GM20431 (cell line): ENCODE results near the gene TCEAL3.
"Not testable (repeated sequence)": the region's sequence is repeated elsewhere in the genome, so short reads cannot be mapped to it uniquely, and the experiment has no call there.

ENCODE experiments used
- in situ Hi-C: fragments of 300-500 bp; cut with MseI, MboI; formaldehyde crosslinking; loops from one replicate; pipeline ENCODE4 v1.15.0; 2020; ENCODE audit warnings: low sequenced_read_pairs; ENCODE audit not compliant: unreplicated experiment

Gene TCEAL3, protein sequence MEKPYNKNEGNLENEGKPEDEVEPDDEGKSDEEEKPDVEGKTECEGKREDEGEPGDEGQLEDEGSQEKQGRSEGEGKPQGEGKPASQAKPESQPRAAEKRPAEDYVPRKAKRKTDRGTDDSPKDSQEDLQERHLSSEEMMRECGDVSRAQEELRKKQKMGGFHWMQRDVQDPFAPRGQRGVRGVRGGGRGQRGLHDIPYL

DNA sequence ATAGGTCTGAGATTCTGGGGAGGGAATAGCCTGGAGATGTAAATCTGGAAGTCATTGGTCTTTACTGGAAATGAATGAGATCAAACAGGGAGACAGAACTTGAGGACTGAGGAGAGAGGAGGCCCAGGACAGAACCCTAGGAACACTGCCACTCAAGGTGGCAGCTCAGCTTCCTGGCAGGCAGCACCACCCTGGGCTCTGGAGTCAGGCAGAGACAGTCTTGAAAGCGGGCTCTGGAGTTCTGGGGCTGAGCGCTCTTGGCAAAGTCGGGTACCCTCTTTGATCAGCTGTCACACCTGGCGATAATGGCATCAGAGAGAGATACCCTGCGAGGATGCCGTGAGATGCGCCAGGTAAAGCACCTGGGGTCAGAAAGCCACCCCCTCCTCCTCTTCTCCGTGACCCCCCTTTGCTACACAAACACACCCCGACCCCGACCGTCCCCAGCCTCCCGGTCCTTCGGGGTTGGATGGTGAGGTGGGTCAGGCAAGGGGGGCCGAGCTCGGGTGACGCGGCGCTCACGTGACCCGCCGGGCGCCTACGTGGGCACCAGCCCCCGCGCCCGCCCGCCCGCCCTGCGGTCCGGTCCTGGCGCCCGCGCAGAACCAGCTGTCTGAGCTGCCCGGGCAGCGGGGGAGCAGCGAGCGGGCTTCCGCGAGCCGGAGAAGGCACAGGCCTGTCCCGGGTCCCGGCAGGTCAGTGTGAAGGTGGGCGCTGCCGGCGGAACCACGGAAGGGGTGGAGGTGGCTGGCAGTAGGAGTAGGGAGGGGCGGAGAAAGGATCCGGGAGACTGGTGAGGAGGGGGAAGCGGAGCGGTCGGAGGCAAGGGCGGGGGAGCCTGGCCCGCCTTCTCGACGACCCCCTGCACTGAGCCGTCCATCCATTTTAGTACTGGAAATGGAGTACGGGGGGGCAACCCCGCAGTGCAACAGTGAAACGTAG lies at the start of gene TCEAL3:
Gene TCEAL3 (plus strand): TSS at position 600 of the 942 bp plus-strand sequence. CDS start 1,102 bp downstream, outside the sequence.
- in situ Hi-C loops = no loop called here

DNA sequence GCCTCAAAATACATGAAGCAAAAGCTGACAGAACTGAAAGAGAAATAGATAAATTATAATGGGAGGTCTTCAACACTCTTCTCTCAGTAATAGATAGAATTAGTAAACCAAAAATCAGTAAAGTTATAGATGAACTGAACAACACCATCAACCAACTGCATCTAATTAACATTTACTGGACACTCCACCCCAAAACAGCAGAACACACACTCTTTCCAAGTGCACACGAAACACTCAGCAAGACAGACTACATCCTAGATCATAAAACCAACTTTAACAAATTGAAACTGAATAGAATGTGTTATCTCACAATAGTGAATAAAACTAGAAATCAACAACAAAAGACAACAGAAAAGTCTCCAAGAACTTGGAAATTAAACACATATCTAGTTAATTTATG lies 47.5 kb upstream of the TCEAL3 start:
- in situ Hi-C loops = no loop called here

DNA sequence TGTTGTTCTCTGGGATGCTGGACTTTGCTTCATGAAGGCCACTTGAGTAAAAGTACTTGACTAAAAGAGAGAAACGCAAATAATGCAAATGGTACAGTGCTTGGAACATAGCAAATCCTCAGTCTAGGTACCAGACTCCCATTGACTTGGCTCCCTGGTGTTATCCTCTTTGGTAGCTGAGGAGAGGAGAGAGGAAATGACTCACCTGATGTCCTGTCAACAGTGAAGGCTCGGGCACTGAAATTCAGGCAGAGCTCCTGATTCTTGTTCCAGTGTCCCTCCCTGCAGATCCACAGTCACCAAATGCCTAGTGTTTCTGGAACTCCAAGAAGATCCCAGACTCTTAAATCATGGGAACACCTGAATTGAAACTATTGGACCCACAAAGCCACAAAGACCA lies 45.0 kb upstream of the TCEAL3 start:
- in situ Hi-C loops = no loop called here

DNA sequence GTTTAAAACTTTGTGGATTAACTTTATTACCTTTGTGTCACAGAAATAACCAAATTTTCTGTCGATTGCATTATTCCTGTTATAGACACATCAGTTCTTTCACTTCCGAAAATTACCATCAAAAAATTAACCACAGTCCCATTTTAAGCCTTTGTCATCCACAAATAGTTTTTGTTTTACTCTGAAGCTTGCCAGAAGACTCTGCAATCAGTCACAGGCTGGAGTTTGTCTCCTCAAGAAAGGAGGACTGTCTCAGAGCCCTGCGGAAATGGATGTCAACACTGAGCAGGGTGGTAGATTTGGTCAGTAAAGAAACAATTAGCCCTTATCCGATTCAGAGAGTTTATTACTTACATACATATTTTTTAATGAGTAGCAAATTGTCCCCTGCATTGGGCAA lies 42.6 kb upstream of the TCEAL3 start:
- in situ Hi-C loops = no loop called here

DNA sequence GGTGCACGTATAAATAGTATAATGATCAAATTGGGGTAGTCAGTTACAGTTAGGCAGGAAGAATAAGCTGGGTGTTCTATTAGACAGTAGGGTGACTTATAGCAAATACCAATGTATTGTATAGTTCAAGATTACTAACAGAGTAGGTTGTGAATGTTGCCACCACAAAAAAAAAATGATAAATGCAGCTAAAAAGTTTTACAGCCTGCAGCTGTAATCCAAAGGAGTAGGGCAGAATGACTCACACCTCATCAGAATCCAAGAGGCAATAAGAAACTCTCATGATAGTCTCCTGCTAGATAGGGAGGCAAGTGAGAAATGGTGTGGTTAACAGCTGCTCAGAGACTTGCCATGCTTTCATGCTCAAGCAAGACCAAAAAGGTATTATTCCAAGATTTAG lies 42.0 kb upstream of the TCEAL3 start:
- in situ Hi-C loops = no loop called here

DNA sequence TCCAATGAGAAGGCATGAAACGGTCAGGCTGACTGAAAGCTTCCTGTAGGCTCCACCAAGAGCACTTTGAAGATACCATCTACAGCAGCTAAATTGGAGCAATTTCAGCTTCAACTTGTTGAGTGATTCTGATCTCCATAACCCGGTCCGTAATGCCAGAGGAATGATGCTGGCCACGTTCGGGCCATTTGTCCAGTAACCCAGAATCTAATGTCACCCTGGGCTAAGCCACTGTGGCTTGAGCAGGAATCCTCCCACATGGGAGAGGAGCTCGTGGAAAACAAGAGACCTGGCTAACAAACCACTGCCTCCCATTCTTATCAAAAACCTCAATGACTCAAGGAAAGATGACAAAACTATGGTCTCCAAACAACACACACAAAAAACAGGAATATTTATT lies 36.6 kb upstream of the TCEAL3 start:
- in situ Hi-C loops = no loop called here

DNA sequence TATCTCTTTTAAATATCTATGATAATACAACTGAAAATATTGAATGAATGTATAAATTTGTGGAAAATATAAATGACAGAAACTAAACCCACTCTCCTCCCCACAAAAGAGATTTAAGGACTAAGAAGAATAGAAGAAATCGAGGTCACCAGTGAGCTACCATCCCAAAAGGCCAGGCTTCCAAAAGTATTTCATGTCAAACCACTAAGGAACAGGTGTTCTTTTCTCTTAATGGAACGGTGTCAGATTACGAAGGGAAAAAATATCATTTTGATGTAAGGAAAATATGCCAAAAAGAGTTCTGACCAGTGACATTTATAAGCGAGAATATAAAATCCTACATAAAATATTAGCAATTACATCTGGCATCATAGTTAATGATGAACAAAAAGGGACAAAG lies 36.0 kb upstream of the TCEAL3 start:
- in situ Hi-C loops = no loop called here

DNA sequence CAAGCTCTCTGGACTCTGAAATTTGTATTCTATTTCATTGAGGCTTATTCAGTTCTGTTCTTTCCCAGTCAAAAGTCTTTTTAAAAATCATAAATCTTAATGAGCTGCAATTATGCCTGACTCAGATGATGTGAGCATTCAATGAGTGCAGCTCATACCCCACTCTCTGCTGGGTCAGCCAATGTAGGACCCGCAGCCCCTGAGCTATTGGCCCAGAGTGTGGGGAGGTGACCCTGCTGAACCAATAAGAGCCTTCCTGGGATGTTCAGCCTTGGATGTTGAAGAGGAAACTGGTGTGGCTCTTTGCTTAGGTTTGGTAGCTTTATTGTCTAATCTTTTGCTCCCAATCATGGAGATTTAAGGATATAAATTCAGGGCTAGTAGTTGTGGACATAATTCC lies 34.6 kb upstream of the TCEAL3 start:
- in situ Hi-C loops = no loop called here

DNA sequence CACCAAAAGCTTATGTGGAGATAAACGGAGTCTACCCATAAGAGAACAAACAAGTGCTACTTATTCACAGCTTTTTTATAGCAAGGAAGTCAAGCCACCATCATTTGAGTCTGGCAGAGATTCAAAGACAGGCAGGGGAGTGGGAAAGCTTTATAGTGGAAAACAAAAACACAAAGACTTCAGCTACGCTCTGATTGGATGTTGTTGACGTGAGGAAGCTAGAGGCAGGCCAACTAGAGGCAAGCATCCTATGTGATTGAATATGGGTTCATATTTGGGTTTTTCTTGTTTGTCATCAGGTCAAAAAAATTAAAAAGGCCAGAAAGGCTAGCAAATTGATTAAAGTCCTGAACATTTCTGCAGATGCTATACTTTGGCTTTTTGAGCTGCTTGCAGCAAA lies 23.2 kb upstream of the TCEAL3 start:
- in situ Hi-C loops = no loop called here

DNA sequence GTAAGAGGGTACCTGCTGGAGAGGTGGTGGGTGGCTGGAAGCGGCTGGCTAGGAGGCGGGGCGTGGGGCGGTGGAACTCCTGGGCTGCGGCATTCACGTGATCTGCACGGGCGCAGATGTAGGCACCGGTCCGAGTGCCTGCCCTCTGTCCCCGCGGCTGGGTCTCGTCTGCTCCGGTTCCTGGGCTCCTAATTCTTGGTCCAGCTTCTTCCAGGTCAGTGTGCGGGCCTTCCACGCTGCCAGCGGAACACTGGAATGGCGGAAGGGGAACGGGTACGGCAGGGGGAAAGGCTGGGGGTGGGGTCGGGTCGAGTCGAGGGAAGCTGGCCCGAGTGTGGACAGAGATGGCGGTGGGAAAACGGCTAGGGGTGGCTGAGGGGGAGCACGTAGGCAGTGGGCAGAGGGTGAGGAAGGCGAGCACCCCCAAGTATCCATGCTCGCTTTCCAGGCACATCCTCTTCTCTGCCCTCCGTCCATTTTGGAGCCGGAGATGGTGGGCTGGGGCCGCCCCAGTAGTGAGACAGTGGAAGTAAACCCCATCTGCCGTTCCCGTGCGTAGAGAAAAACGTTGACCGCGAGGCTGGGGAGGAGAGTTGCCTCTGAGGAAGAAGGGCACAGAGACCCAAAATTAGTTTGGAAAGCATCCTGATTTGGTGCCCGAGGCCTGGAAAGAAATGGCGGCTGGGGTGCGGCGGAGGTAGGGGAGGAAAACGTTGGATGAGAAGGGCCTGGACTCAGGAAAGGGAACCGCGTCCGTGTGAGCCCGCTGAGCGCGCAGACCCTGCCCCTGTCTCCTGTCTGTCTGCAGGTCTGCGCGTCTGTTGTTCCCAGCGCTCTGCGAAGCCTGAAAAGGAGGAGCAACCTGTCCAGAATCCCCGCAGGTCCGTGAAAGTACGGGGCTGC lies 22.1 kb upstream of the TCEAL3 start, which contains the start of gene TCEAL4:
Gene TCEAL4 (plus strand): TSS at position 105 of the 903 bp plus-strand sequence. CDS start 1,161 bp downstream, outside the sequence.
- in situ Hi-C loops = no loop called here

DNA sequence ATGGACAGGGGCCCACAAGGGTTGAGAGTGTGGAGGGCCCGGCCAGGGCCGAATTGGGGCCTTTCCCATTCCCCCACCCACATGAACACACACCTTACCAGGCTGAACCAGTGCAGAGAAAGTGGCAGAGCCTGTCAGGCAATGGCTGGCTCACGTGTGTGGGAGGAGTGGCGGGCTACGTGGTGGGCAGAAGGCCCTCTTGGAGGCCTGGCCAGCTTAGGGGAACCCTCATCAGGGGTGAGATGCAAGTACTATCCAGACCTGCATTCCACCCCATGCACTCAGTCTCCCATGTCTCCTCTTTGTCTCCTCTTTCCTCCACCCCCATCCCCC lies 21.5 kb upstream of the TCEAL3 start:
- in situ Hi-C loops = no loop called here

DNA sequence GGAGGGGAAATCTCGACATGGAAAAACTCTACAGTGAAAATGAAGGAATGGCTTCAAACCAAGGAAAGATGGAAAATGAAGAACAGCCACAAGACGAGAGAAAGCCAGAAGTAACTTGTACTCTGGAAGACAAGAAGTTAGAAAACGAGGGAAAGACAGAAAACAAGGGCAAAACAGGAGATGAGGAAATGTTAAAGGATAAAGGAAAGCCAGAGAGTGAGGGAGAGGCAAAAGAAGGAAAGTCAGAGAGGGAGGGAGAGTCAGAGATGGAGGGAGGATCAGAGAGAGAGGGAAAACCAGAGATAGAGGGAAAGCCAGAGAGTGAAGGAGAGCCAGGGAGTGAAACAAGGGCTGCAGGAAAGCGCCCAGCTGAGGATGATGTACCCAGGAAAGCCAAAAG lies 21.1 kb upstream of the TCEAL3 start:
- in situ Hi-C loops = no loop called here

DNA sequence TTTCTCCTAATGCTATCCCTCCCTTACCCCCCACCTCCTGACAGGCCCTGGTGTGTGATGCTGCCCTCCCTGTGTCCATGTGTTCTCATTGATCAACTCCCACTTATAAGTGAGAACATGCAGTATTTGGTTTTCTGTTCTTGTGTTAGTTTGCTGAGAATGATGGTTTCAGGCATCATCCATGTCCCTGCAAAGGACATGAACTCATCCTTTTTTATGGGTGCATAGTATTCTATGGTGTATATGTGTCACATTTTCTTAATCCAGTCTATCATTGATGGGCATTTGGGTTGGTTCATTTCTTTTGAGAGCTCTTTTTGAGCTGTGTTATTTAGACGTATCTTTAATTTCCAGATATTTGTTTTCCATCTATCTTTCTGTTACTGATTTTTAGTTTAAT lies 15.5 kb upstream of the TCEAL3 start:
- in situ Hi-C loops = not testable (repeated sequence)

DNA sequence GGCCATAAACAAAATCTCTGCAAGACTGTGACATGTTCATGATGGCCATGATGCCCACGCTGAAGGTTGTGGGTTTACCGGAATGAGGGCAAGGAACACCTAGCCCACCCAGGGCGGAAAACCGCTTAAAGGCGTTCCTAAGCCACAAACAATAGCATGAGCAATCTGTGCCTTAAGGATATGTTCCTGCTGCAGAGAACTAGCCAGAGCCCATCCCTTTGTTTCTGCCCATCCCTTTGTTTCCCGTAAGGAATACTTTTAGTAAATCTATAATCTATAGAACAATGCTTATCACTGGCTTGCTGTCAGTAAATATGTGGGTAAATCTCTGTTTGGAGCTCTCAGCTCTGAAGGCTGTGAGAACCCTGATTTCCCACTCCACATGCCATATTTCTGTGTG lies 12.6 kb upstream of the TCEAL3 start:
- in situ Hi-C loops = not testable (repeated sequence)

DNA sequence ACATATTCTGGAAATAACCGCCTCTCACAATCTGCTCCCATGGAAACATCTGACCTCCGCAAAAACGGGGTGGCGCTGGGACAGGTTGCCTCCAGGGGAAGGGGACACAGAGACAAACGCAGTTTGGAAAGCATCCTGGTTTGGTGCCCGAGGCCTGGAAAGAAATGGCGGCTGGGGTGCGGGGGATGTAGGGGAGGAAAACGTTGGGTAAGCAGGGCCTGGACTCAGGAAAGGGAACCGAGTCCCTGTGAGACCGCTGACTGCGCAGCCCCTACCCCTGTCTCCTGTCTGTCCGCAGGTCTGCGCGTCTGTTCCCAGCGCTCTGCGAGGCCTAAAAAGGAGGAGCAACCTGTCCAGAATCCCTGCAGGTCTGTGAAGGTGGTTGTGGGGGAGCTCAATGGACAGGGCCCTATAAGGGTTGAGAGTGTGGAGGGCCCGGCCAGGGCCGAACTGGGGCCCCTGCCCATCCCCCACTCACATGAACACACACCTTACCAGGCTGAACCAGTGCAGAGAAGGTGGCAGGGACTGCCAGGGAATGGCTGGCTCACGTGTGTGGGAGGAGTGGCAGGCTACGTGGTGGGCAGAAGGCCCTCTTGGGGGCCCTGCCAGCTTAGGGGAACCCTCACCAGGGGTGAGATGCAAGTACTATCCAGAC lies 672 bp downstream of the TCEAL3 start:
- in situ Hi-C loops = no loop called here

DNA sequence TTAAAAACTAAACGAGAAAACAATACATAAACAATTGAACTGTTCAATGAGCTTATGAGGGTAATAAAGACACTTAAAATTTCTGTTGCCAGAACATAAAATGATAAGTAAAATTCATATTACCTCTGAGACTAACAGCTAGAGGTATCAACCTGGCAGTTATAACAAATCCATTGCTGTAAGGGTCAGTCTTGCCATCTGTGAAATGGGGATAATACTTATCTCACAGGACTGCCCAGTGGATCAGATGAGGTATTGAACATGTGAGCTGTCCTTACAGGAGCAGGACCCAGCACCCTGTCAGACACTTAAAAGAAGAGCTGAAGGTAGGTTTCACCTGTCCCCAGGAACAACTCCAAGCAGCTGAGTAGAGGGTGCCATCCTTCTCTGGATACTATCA lies 2.5 kb downstream of the TCEAL3 start:
- in situ Hi-C loops = no loop called here

DNA sequence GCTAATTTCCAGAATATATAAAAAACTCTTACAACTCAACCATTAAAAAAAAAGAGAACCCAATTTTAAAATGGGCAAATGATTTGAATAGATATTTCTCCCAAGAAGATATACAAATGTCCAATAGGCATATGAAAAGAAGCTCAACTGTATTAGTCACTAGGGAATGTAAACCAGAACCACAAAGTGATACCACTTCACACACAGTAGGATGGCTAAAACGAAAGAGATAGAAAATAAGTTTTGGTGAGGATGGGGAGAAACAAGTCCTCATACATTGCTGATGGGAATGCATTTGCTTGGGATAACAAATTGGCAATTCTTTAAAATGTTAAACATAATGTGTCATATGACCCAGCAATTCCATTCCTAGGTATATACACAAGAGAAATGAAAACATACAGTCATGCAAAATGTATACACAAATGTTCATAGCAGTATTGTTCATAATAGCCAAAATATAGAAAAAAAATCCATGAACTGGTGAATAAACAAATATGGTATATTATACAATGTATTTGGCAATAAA lies 5.7 kb downstream of the TCEAL3 start:
- in situ Hi-C loops = no loop called here

DNA sequence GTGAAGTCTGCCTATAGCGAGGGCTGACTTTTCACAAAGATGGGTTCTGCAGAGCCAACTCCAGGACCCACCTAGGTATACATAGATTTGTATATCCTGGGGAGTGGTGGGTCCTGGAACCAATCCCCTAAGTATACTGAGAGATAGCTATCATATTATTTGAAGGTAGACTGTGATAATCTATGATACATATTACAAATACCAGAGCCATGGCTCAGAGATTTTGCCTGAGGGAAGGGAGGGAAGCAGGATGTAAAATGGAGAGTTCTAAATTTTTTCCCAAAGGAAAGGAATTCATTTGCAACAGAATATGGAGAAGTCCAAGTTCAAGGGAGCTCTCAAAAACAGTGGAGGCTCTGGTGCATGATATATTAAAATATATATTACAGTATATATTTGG lies 7.2 kb downstream of the TCEAL3 start:
- in situ Hi-C loops = no loop called here

DNA sequence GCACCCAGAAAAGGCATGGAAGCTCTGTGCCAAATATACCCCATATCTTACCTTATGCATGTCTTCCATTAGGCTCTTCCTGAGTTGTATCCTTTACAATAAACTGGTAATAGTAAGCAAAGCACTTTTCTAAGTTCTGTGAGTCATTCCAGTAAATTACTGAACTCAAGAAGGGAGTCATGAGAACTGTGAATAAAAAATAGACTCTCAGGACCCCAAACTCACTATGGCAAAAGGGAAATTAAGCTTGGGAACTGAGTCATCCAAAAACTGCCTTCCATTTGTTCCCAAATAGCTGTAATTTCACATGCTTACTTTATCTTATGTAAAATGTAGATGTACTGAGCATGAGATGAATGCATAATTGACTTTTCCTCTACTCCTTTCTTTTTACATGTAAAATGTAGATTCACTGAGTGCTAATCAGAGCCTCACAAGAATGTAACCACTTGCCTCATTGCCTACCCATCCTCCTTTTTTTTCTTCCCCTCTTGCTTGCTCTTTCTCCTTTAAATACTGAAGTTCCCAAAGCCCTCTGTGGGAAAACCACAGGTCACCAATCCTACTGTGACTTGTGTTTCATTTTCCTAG lies 8.1 kb downstream of the TCEAL3 start:
- in situ Hi-C loops = no loop called here
